K562 (cell line): ENCODE data around the gene CNFN. TPM values are rescaled to one million over a fixed set of nuclear protein-coding genes. Genes with fewer than 3 reads are reported as not detected.

Experiments
- ARID3B ChIP-seq: fragments of 250-450 bp; sonication (Bioruptor Pico); IDR thresholded peaks from 2 replicates; pipeline ENCODE4 v1.4.0; 2020; ENCODE audit warnings: borderline replicate concordance
- CC2D1A ChIP-seq: fragments of 450-650 bp; IDR thresholded peaks from 2 replicates; pipeline ENCODE4 v1.6.1; 2017; ENCODE audit warnings: mild to moderate bottlenecking
- CEBPG ChIP-seq, 3 experiments: fragments of 200-800 bp in 1 of 3; sonication (Bioruptor generic) in 1 of 3; sonication (generic) in 1 of 3; formaldehyde crosslinking in 1 of 3; IDR thresholded peaks in 2 of 3; conservative IDR thresholded peaks in 1 of 3; 2 replicates each; pipeline versions ENCODE4 v1.6.1 to v1.8.0; 2016 to 2022; ENCODE audit warnings: missing compliant biosample characterization in 2 of 3, missing genetic modification characterization in 2 of 3, mild to moderate bottlenecking in 1 of 3, missing genetic modification reagents in 1 of 3
- FOXK1 ChIP-seq: sonication (generic); formaldehyde crosslinking; IDR thresholded peaks from 2 replicates; pipeline ENCODE4 v1.8.0; 2022; ENCODE audit warnings: missing genetic modification reagents, mild to moderate bottlenecking, borderline replicate concordance
- JUNB ChIP-seq: fragments of 450-650 bp; formaldehyde crosslinking; conservative IDR thresholded peaks from 2 replicates; pipeline ENCODE4 v1.4.0; 2020; ENCODE audit warnings: mild to moderate bottlenecking
- MBD2 ChIP-seq: sonication (generic); IDR thresholded peaks from 2 replicates; pipeline ENCODE4 v1.6.1; 2016; ENCODE audit warnings: low read depth, borderline replicate concordance
- TEAD2 ChIP-seq: fragments of 450-650 bp; IDR thresholded peaks from 2 replicates; pipeline ENCODE4 v1.6.1; 2016; ENCODE audit warnings: missing genetic modification characterization, control low read depth, missing compliant biosample characterization
- TGIF2 ChIP-seq: sonication (generic); formaldehyde crosslinking; IDR thresholded peaks from 2 replicates; pipeline ENCODE4 v1.8.1; 2022; ENCODE audit warnings: mild to moderate bottlenecking, missing genetic modification reagents, moderate library complexity
- U2AF1 ChIP-seq: fragments of 200-400 bp; formaldehyde crosslinking; optimal IDR thresholded peaks from 2 replicates; pipeline ENCODE3; 2017; ENCODE audit warnings: mild to moderate bottlenecking, low read depth, low read length, moderate library complexity
- ZBTB12 ChIP-seq: fragments of 250-450 bp; sonication (Bioruptor Pico); IDR thresholded peaks from 2 replicates; pipeline ENCODE4 v1.4.0; 2020
- ZBTB40 ChIP-seq, 2 experiments: fragments of 450-650 bp in 1 of 2; sonication (generic) in 1 of 2; formaldehyde crosslinking in 1 of 2; IDR thresholded peaks; 2 replicates each; pipeline versions ENCODE4 v1.7.1 to v1.9.0; 2016 to 2022; ENCODE audit warnings: inconsistent platforms in 1 of 2, mild to moderate bottlenecking in 1 of 2, missing genetic modification reagents in 1 of 2
- ZNF277 ChIP-seq: fragments of 250-450 bp; sonication (Bioruptor Pico); IDR thresholded peaks from 2 replicates; pipeline ENCODE4 v1.8.0; 2022; ENCODE audit warnings: inconsistent platforms, mild to moderate bottlenecking, moderate library complexity, borderline replicate concordance
- polyA plus RNA-seq, 8 experiments: library from polyadenylated mRNA; depleted of rRNA in 4 of 8; stranded (reverse) in 5 of 8; unstranded in 3 of 8; fragments of >200 nt; fragmentation: Nextera tagmentation in 2 of 8; fragmentation: Illumina TruSeq in 1 of 8; extraction: Ambion mirVana in 2 of 8; extraction: Trizol in 1 of 8; gene quantifications; 2 replicates each; pipeline versions ENCODE4 v1.2.1 to v1.2.3, GENCODE V29; 2011 to 2014; ENCODE audit warnings: inconsistent platforms in 1 of 8, missing spikeins in 1 of 8
- total RNA-seq, 7 experiments: library from RNA; depleted of rRNA in 6 of 7; stranded (reverse); fragments of >200 nt in 6 of 7; fragmentation: Illumina TruSeq in 2 of 7; extraction: Trizol in 2 of 7; gene quantifications; 2 replicates each; pipeline versions ENCODE4 v1.2.1 to v1.2.3, GENCODE V29; 2011 to 2021; ENCODE audit warnings: low replicate concordance in 1 of 7

Gene CNFN
- total and polyA plus RNA-seq, 9 of the 15 experiments (the other 6 are each of a cell fraction or from before 2014, with no cell fraction given): 0.18 to 0.52 (median 0.27) TPM; not detected in 5

- TF ChIP-seq ZNF277 (no peak), ZBTB40 (IDR thresholded peaks at IDR 0.05) (no peak), ZBTB40 (CRISPR knock-in tag; IDR thresholded peaks at IDR 0.05) (no peak), TEAD2 (tag) (peak; percentile 27; the same call in 1 of the 2 replicates), U2AF1 (no peak), TGIF2 (CRISPR knock-in tag) (no peak), ARID3B (CRISPR knock-in tag) (no peak), JUNB (CRISPR knock-in tag) (no peak), MBD2 (no peak), CEBPG (CRISPR knock-in tag; IDR thresholded peaks at IDR 0.05) (peak; percentile 48; the same call in 1 of the 2 replicates), CEBPG (tag; conservative IDR thresholded peaks at IDR 0.05 in 1 of 2, IDR thresholded peaks at IDR 0.05 in 1 of 2) (0 out of 4 replicates have a peak, but pooled peaks of 1 of the 2 experiments have one; percentile 23), CC2D1A (0 out of 2 replicates have a peak, but pooled peaks have one; percentile 20), FOXK1 (CRISPR knock-in tag) (no peak), ZBTB12 (CRISPR knock-in tag) (0 out of 2 replicates have a peak, but pooled peaks have one; percentile 37)
Measured at GRCh38 chr19:42433503-42434260, 43.6 kb upstream of the CNFN start (continued).
